Esophagus muscularis mucosa (tissue), 4 donors: Measurements from ENCODE around the gene CERS5. TPM values are rescaled to one million over a fixed set of nuclear protein-coding genes. Genes with fewer than 3 reads are reported as not detected.

Source experiments
- DNase-seq: peaks from one replicate; pipeline ENCODE4 v3.0.0-alpha.2; 2017; ENCODE audit errors: extremely low spot score
- H3K27ac ChIP-seq, 4 donors: fragments of 200-600 bp; sonication (generic); replicated peaks in 1 of 4; 1 replicate in 3 of 4; 2 replicates in 1 of 4; pipeline ENCODE4 v1.5.1; 2016 to 2019; ENCODE audit warnings: mild to moderate bottlenecking in 1 of 4
- H3K27me3 ChIP-seq, 4 donors: fragments of 200-600 bp; sonication (generic); one replicate each; pipeline versions ENCODE4 v1.5.1 to v1.6.0; 2016 to 2019
- H3K36me3 ChIP-seq, 4 donors: fragments of 200-600 bp; sonication (generic); one replicate each; pipeline ENCODE4 v1.5.1; 2016 to 2019
- H3K4me1 ChIP-seq, 4 donors: fragments of 200-600 bp; sonication (generic); one replicate each; pipeline ENCODE4 v1.5.1; 2016 to 2019
- H3K4me3 ChIP-seq, 4 donors: fragments of 200-600 bp; sonication (generic); 1 replicate in 2 of 4; 2 replicates in 2 of 4; pipeline ENCODE4 v1.5.1; 2016 to 2019; ENCODE audit warnings: mild to moderate bottlenecking in 4 of 4, moderate library complexity in 1 of 4
- H3K9me3 ChIP-seq, 4 donors: fragments of 200-600 bp; sonication (generic); 1 replicate in 3 of 4; 2 replicates in 1 of 4; pipeline ENCODE4 v1.5.1; 2016 to 2019
- CTCF ChIP-seq, 3 experiments: fragments of 200-600 bp in 2 of 3; fragments of 450-650 bp in 1 of 3; sonication (generic) in 2 of 3; IDR thresholded peaks; one replicate each; pipeline ENCODE4 v1.5.1; 2017 to 2019; ENCODE audit warnings: antibody characterized with exemption in 3 of 3, mild to moderate bottlenecking in 2 of 3, moderate library complexity in 1 of 3
- EP300 ChIP-seq: sonication (generic); formaldehyde crosslinking; IDR thresholded peaks from one replicate; pipeline ENCODE4 v1.6.1; 2017; ENCODE audit warnings: antibody characterized with exemption
- POLR2A ChIP-seq: fragments of 450-650 bp; IDR thresholded peaks from one replicate; pipeline ENCODE4 v1.6.1; 2017; ENCODE audit warnings: antibody characterized with exemption, moderate library complexity, mild to moderate bottlenecking, low read depth
- POLR2AphosphoS5 ChIP-seq, 2 donors: sonication (generic); formaldehyde crosslinking; IDR thresholded peaks; one replicate each; pipeline ENCODE4 v1.6.1; 2017; ENCODE audit warnings: antibody characterized with exemption in 2 of 2
- WGBS: methylation state at CpG from one replicate; pipeline ENCODE4 v1.1.5; 2018; 5-methylcytosine and 5-hydroxymethylcytosine counted together
- intact Hi-C: fragments of 100-400 bp; cut with DNase I; formaldehyde crosslinking; loops from one replicate; pipeline ENCODE4 v1.15.1; 2023
- total RNA-seq, 4 donors: library from RNA; depleted of rRNA; stranded (reverse); fragments of >200 nt; gene quantifications; one replicate each; pipeline versions ENCODE4 v1.1.0 to v1.2.1, GENCODE V29; 2016

CERS5 gene
- total RNA-seq, 4 donors from 2014 or later, result 23.0 to 33.6 (median 27.5) TPM

GRCh38 chr12:50106907-50107306, 60.3 kb downstream of the CERS5 start:
- H3K27me3 ChIP-seq, result no peaks in the 10 kb centered on the region
- TF ChIP-seq POLR2A (no peak), POLR2AphosphoS5 (IDR thresholded peaks at IDR 0.05) (no peak), CTCF (IDR thresholded peaks at IDR 0.05) (no peak), EP300 (no peak)
- intact Hi-C loops, result no loop called here
- no peak overlapping the region for H3K4me3 ChIP-seq
- no peak overlapping the region for H3K27ac ChIP-seq
- no peak for DNase-seq
- peaks cover 39 to 50% (median 46%) of the 10 kb centered on the region in 4 donors for H3K4me1 ChIP-seq
- 71% methylated on average over 1 of the region's 3 CpGs for WGBS
- H3K36me3 ChIP-seq, result no peaks in the 10 kb centered on the region
- no peaks in the 10 kb centered on the region for H3K9me3 ChIP-seq

DNA sequence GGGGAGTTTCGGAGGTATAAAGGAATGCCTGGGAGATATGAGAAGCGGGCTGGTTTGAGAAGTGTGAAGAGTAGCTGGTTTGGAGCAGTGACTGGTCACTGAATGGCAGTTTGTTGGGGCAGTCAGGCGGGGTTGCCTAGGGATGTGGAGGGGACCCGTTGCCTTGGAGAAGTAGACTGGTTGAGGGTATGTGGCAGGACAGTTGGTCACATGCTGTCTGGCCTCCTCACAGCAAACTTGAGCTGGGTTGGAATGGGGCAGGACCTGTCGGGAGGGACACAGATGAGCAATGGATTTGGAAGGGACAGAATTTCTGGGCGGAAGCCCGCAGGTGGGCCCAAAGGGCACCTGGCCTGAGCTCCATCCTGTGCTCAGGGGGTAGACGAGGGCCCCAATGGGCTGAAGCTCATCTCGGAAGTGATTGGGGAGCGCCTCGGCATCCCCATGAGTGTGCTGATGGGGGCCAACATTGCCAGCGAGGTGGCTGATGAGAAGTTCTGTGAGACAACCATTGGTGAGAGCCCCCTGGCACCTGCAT, 61.2 kb downstream of the CERS5 start:
- Histone ChIP-seq H3K4me3 (no peak overlapping the region), H3K9me3 (no peaks in the 10 kb centered on the region), H3K4me1 (peaks cover 33 to 44% (median 40%) of the 10 kb centered on the region in 4 donors), H3K36me3 (peaks cover 0 to 7% (median 0%) of the 10 kb centered on the region in 4 donors), H3K27ac (no peak overlapping the region), H3K27me3 (no peaks in the 10 kb centered on the region)
- no peak for DNase-seq
- intact Hi-C loops, result no loop called here
- 96% methylated on average over 7 of the region's 12 CpGs for WGBS
- TF ChIP-seq CTCF (IDR thresholded peaks at IDR 0.05), result no peak
- no peak for TF ChIP-seq POLR2AphosphoS5 (IDR thresholded peaks at IDR 0.05)
- no peak for TF ChIP-seq POLR2A

DNA sequence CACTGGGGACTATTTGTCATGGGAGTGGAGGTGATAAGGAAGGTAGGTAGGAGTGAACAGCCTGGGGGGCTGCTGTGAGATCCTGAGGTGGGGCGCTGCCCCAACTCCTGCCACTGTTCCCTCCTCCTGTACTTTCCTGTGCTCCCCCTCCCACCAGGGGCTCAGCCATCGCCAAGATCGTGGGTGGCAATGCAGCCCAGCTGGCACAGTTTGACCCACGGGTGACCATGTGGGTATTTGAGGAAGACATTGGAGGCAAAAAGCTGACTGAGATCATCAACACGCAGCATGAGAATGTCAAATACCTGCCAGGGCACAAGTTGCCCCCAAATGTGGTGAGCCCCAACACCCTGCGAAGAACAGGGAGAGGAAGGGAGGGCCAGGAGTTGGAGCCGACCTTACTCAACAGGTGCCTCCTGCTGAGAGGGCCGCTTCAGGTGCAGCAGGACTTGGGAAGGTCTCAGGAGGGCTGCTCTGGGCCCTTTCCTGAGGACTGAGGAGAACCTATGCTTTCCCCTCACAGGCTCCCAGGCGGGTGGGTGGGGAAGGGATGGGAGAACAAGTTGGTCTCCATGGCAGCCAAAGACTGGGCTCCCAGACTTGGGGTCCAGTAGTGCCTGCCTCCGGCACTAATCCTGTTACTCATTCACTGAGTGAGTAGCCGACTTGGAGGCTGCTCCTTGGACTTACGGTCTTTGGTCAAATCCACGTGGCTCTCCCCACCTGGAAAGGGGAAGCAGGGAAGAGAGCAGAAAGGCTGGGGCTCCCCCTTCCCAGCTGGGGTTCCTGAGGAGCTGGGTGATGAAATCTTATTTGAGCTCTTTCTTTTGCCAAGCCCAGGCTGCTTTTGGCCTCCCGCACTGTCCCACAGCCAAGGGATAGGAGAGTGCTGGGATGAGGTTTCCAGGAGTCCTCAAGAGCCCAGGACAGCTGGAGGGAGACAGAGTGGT, 62.5 kb downstream of the CERS5 start:
- DNase-seq, result no peak
- intact Hi-C loops, result no loop called here
- Histone ChIP-seq H3K4me1 (peaks cover 24 to 31% (median 28%) of the 10 kb centered on the region in 4 donors), H3K9me3 (no peaks in the 10 kb centered on the region), H3K4me3 (no peak overlapping the region), H3K36me3 (peaks cover 6 to 20% (median 10%) of the 10 kb centered on the region in 4 donors), H3K27me3 (no peaks in the 10 kb centered on the region), H3K27ac (no peak overlapping the region)
- no peak for TF ChIP-seq POLR2A
- TF ChIP-seq POLR2AphosphoS5 (IDR thresholded peaks at IDR 0.05), result no peak
- TF ChIP-seq EP300, result no peak
- no peak for TF ChIP-seq CTCF (IDR thresholded peaks at IDR 0.05)
- 79% methylated on average over 13 of the region's 14 CpGs for WGBS

GRCh38 chr12:50103767-50104321, 63.3 kb downstream of the CERS5 start, which contains the start of gene GPD1:
Gene GPD1 (plus strand): TSS chr12:50104008. CDS start chr12:50104051, 43 bp downstream.
- Histone ChIP-seq H3K36me3 (peaks cover 14 to 28% (median 19%) of the 10 kb centered on the region in 4 donors), H3K4me1 (peaks cover 21 to 27% (median 23%) of the 10 kb centered on the region in 4 donors), H3K27me3 (no peaks in the 10 kb centered on the region), H3K27ac (peak within 1 kb of the TSS in 3 of 4 donors; percentile 5 to 44 (median 36)), H3K9me3 (no peaks in the 10 kb centered on the region), H3K4me3 (peak within 1 kb of the TSS in 1 of 4 donors; percentile 10)
- DNase-seq, result no peak
- peak in 1 of 3 experiments; percentile 7 for TF ChIP-seq CTCF (IDR thresholded peaks at IDR 0.05)
- TF ChIP-seq POLR2AphosphoS5 (IDR thresholded peaks at IDR 0.05), result peak; percentile 40 to 63
- no peak for TF ChIP-seq POLR2A
- TF ChIP-seq EP300, result no peak
- 18% methylated on average over 13 of the region's 13 CpGs for WGBS
- intact Hi-C loops, result no loop called here
